Neural progenitor cell (in vitro differentiated cells): ENCODE results near the gene CACFD1. TPM values are rescaled to one million over a fixed set of nuclear protein-coding genes. Genes with fewer than 3 reads are reported as not detected.

Experiments used
- DNase-seq: peaks from one replicate; pipeline ENCODE4 v3.0.0-alpha.2; 2016; ENCODE audit warnings: low spot score
- H2AFZ ChIP-seq: fragments of 200-600 bp; sonication (generic); replicated peaks from 2 replicates; pipeline ENCODE4 v1.6.1; 2016; ENCODE audit warnings: antibody characterized with exemption
- H3F3A ChIP-seq: fragments of 200-600 bp; sonication (generic); 2 replicates; pipeline ENCODE4 v1.6.1; 2016; ENCODE audit warnings: antibody characterized with exemption, low read depth
- H3K27ac ChIP-seq: fragments of 200-600 bp; sonication (generic); 2 replicates; pipeline ENCODE4 v1.5.1; 2016; ENCODE audit warnings: mild to moderate bottlenecking
- H3K27me3 ChIP-seq: fragments of 200-600 bp; sonication (generic); 2 replicates; pipeline ENCODE4 v1.6.1; 2016; ENCODE audit warnings: mild to moderate bottlenecking, moderate library complexity
- H3K36me3 ChIP-seq: fragments of 200-600 bp; sonication (generic); 2 replicates; pipeline ENCODE4 v1.5.1; 2016
- H3K4me1 ChIP-seq: fragments of 200-600 bp; sonication (generic); 2 replicates; pipeline ENCODE4 v1.6.1; 2016; ENCODE audit warnings: mixed run types
- H3K4me2 ChIP-seq: fragments of 200-600 bp; sonication (generic); 2 replicates; pipeline ENCODE4 v1.6.1; 2016
- H3K4me3 ChIP-seq: fragments of 200-600 bp; sonication (generic); 2 replicates; pipeline ENCODE4 v1.5.1; 2016
- H3K79me2 ChIP-seq: fragments of 200-600 bp; sonication (generic); 2 replicates; pipeline ENCODE4 v1.6.1; 2016; ENCODE audit warnings: low read depth
- H3K9ac ChIP-seq: fragments of 200-600 bp; sonication (generic); 2 replicates; pipeline ENCODE4 v1.6.1; 2016
- H3K9me3 ChIP-seq: fragments of 200-600 bp; sonication (generic); 2 replicates; pipeline ENCODE4 v1.5.1; 2016; ENCODE audit warnings: low read depth
- H4K20me1 ChIP-seq: fragments of 200-600 bp; sonication (generic); 2 replicates; pipeline ENCODE4 v1.6.1; 2016; ENCODE audit warnings: low read depth
- H3K27ac Mint-ChIP-seq: 3 replicates; pipeline ENCODE4 v1.8.0; 2021; ENCODE audit warnings: mixed read lengths
- H3K27me3 Mint-ChIP-seq: 2 replicates; pipeline ENCODE4 v1.8.0; 2022; ENCODE audit warnings: low read depth, mild to moderate bottlenecking, inconsistent platforms, moderate library complexity, mixed read lengths; ENCODE audit not compliant: insufficient read depth
- H3K36me3 Mint-ChIP-seq: 3 replicates; pipeline ENCODE4 v1.8.0; 2021; ENCODE audit warnings: mixed read lengths
- H3K4me1 Mint-ChIP-seq: 3 replicates; pipeline ENCODE4 v1.8.0; 2021; ENCODE audit warnings: mixed read lengths
- H3K4me3 Mint-ChIP-seq: 3 replicates; pipeline ENCODE4 v1.8.0; 2021; ENCODE audit warnings: mild to moderate bottlenecking, moderate library complexity, mixed read lengths
- H3K9me3 Mint-ChIP-seq: 3 replicates; pipeline ENCODE4 v1.8.0; 2020; ENCODE audit warnings: mixed read lengths
- CTCF ChIP-seq: fragments of 200-600 bp; sonication (generic); IDR thresholded peaks from 2 replicates; pipeline ENCODE4 v1.5.1; 2017; ENCODE audit warnings: antibody characterized with exemption, mild to moderate bottlenecking
- EZH2 ChIP-seq: fragments of 200-600 bp; sonication (generic); IDR thresholded peaks from 2 replicates; pipeline ENCODE4 v1.6.1; 2017; ENCODE audit warnings: antibody characterized with exemption, mild to moderate bottlenecking, moderate library complexity
- EZH2phosphoT487 ChIP-seq: fragments of 200-600 bp; sonication (generic); IDR thresholded peaks from 2 replicates; pipeline ENCODE4 v1.6.1; 2017; ENCODE audit warnings: antibody characterized with exemption
- total RNA-seq: library from RNA; depleted of rRNA; stranded (reverse); fragments of >200 nt; gene quantifications from 2 replicates; pipeline ENCODE4 v1.2.3, GENCODE V29; 2015; ENCODE audit warnings: low replicate concordance

Gene CACFD1
- total RNA-seq, 1 donor from 2014 or later = 15.7 TPM

- H3K4me3 ChIP-seq = no peak overlapping the region
- Mint-ChIP-seq H3K4me3 (no peak overlapping the region), H3K36me3 (no peaks in the 10 kb centered on the region), H3K9me3 (peaks cover 5% of the 10 kb centered on the region), H3K27ac (no peak overlapping the region), H3K27me3 (peaks cover 8% of the 10 kb centered on the region), H3K4me1 (peaks cover 18% of the 10 kb centered on the region)
- H3K9me3 ChIP-seq = no peaks in the 10 kb centered on the region
- no peak overlapping the region for H3K27ac ChIP-seq
- peaks cover 32% of the 10 kb centered on the region for H3F3A ChIP-seq
- H3K27me3 ChIP-seq = no peaks in the 10 kb centered on the region
- H3K79me2 ChIP-seq = no peaks in the 10 kb centered on the region
- H3K4me1 ChIP-seq = peaks cover 14% of the 10 kb centered on the region
- TF ChIP-seq CTCF (no peak), EZH2phosphoT487 (no peak), EZH2 (no peak)
- no peaks in the 10 kb centered on the region for H4K20me1 ChIP-seq
- no peak overlapping the region for H3K9ac ChIP-seq
- H3K4me2 ChIP-seq = no peak overlapping the region
- H3K36me3 ChIP-seq = no peaks in the 10 kb centered on the region
- no peak for DNase-seq
- no peak overlapping the region for H2AFZ ChIP-seq
These were observed 48.3 kb downstream of the CACFD1 start for GRCh38 chr9:133508046-133508445.

GRCh38 chr9:133509179-133510083, 49.7 kb downstream of the CACFD1 start:
- H3K27me3 ChIP-seq = no peaks in the 10 kb centered on the region
- H3K79me2 ChIP-seq = no peaks in the 10 kb centered on the region
- H3K36me3 Mint-ChIP-seq = no peaks in the 10 kb centered on the region
- H3K4me1 ChIP-seq = peaks cover 14% of the 10 kb centered on the region
- TF ChIP-seq CTCF (no peak), EZH2 (no peak), EZH2phosphoT487 (no peak)
- H3K4me3 ChIP-seq = peak overlapping the region; percentile 31
- H3K27ac ChIP-seq = no peak overlapping the region
- peaks cover 18% of the 10 kb centered on the region for H3K4me1 Mint-ChIP-seq
- H3K9me3 Mint-ChIP-seq = no peaks in the 10 kb centered on the region
- peaks cover 32% of the 10 kb centered on the region for H3F3A ChIP-seq
- H4K20me1 ChIP-seq = no peaks in the 10 kb centered on the region
- H3K9ac ChIP-seq = no peak overlapping the region
- no peaks in the 10 kb centered on the region for H3K9me3 ChIP-seq
- H3K27ac Mint-ChIP-seq = no peak overlapping the region
- H3K4me2 ChIP-seq = peak overlapping the region; percentile 74
- H2AFZ ChIP-seq = peak overlapping the region; percentile 9
- peak overlapping the region; percentile 76 for H3K4me3 Mint-ChIP-seq
- peaks cover 3% of the 10 kb centered on the region for H3K27me3 Mint-ChIP-seq
- H3K36me3 ChIP-seq = no peaks in the 10 kb centered on the region
- peak; percentile 70 for DNase-seq

GRCh38 chr9:133510926-133511505, 51.2 kb downstream of the CACFD1 start:
- Histone ChIP-seq H3K4me3 (no peak overlapping the region), H3K4me1 (peaks cover 14% of the 10 kb centered on the region), H3K36me3 (no peaks in the 10 kb centered on the region), H3K27me3 (no peaks in the 10 kb centered on the region), H3K79me2 (no peaks in the 10 kb centered on the region), H4K20me1 (no peaks in the 10 kb centered on the region), H3K4me2 (no peak overlapping the region), H3F3A (peaks cover 32% of the 10 kb centered on the region), H3K9me3 (no peaks in the 10 kb centered on the region), H3K27ac (no peak overlapping the region), H2AFZ (no peak overlapping the region), H3K9ac (no peak overlapping the region)
- Mint-ChIP-seq H3K4me3 (no peak overlapping the region), H3K36me3 (no peaks in the 10 kb centered on the region), H3K27ac (no peak overlapping the region), H3K27me3 (peaks cover 5% of the 10 kb centered on the region), H3K4me1 (peaks cover 21% of the 10 kb centered on the region), H3K9me3 (no peaks in the 10 kb centered on the region)
- no peak for TF ChIP-seq CTCF
- no peak for TF ChIP-seq EZH2
- no peak for TF ChIP-seq EZH2phosphoT487
- no peak for DNase-seq
